ENCODE results near the gene PROSER2.

Gene PROSER2

DNA sequence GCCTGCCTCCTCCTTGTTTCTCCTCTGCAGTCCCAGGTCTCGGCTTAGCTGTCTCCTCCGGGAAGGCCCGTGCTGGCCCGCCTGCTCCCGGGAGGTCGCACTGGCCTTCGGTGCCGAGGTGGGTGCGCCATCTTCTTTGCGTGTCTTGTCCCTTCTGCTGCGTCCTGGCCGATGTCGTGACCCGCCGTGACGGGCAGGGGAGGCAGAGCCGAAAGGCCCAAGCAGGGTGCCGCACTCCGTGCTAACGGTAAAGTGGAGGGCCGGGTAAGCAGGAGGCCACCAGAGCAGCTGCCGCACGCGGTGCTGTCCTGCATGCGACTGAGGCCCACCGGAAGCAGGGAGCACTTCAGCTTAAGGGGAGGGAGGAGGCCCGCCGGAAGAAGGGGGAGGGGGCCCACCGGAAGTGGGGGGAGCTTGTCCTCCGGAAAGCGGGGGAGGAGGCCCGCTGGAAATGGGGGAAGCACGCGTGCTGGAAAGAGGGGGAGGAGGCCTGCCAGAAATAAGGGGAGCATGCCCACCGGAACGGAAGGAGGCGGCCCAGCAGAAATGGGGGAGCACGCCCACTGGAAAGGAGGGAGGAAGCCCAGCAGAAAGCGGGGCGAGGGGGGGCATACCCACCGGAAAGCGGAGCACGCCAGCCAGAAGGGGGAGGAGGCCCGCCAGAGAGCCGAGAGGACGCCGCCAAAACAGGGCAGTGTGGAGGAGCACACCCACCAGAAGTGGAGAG, 71.4 kb downstream of the PROSER2 start:
- Mint-ChIP-seq H3K9me3 (no peaks in the 10 kb centered on the region), H3K27me3 (ENCODE audit: low read depth, poor library complexity) (peaks cover 3% of the 10 kb centered on the region), H3K4me3 (no peak overlapping the region), H3K36me3 (ENCODE audit: low read depth) (no peaks in the 10 kb centered on the region), H3K27ac (no peak overlapping the region), H3K4me1 (peaks cover 13% of the 10 kb centered on the region)
- TF ChIP-seq, protein P1, sequence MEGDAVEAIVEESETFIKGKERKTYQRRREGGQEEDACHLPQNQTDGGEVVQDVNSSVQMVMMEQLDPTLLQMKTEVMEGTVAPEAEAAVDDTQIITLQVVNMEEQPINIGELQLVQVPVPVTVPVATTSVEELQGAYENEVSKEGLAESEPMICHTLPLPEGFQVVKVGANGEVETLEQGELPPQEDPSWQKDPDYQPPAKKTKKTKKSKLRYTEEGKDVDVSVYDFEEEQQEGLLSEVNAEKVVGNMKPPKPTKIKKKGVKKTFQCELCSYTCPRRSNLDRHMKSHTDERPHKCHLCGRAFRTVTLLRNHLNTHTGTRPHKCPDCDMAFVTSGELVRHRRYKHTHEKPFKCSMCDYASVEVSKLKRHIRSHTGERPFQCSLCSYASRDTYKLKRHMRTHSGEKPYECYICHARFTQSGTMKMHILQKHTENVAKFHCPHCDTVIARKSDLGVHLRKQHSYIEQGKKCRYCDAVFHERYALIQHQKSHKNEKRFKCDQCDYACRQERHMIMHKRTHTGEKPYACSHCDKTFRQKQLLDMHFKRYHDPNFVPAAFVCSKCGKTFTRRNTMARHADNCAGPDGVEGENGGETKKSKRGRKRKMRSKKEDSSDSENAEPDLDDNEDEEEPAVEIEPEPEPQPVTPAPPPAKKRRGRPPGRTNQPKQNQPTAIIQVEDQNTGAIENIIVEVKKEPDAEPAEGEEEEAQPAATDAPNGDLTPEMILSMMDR (IDR thresholded peaks at IDR 0.05): no peak
- DNase-seq: no peak

DNA sequence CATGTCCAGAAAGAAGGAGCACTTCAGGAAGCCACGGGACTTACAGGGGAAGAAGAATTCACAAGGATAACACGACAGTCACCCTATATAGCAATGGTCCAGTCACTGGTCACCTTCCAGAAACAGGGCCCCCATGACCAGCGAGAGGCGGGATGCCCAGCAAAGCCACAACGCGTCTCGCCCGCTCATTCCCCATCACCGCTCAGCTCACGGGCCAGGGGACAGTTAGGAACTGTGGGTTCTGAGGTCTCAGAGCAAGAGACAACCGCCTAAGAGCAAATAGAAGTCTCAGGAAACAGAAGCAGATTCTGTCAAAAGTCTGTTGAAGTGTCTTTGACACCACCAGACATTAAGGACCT, 71.9 kb downstream of the PROSER2 start:
- no peak for DNase-seq
- TF ChIP-seq, protein P1 (IDR thresholded peaks at IDR 0.05): no peak
- Mint-ChIP-seq H3K27ac (no peak overlapping the region), H3K4me1 (peaks cover 13% of the 10 kb centered on the region), H3K9me3 (no peaks in the 10 kb centered on the region), H3K36me3 (ENCODE audit: low read depth) (no peaks in the 10 kb centered on the region), H3K27me3 (ENCODE audit: low read depth, poor library complexity) (peaks cover 3% of the 10 kb centered on the region), H3K4me3 (no peak overlapping the region)

DNA sequence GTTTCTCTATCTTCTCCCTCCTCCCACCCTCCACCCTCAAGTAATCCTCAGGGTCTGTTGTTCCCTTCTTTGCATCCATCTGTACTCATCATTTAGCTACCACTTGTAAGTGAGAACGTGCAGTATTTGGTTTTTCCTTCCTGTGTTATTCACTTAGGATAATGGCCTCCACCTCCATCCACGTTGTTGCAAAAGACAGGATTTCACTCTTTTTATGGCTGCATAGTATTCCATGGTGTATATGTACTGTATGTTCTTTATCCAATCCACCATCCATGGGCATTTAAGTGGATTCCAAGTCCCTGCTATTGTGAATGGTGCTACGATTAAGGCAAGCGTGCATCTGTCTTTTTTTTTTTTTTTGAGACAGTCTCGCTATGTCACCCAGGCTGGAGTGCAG, 72.4 kb downstream of the PROSER2 start:
- H3K27me3 Mint-ChIP-seq (ENCODE audit: low read depth, poor library complexity): peaks cover 3% of the 10 kb centered on the region
- no peaks in the 10 kb centered on the region for H3K36me3 Mint-ChIP-seq (ENCODE audit: low read depth)
- TF ChIP-seq, protein P1 (IDR thresholded peaks at IDR 0.05): no peak

DNA sequence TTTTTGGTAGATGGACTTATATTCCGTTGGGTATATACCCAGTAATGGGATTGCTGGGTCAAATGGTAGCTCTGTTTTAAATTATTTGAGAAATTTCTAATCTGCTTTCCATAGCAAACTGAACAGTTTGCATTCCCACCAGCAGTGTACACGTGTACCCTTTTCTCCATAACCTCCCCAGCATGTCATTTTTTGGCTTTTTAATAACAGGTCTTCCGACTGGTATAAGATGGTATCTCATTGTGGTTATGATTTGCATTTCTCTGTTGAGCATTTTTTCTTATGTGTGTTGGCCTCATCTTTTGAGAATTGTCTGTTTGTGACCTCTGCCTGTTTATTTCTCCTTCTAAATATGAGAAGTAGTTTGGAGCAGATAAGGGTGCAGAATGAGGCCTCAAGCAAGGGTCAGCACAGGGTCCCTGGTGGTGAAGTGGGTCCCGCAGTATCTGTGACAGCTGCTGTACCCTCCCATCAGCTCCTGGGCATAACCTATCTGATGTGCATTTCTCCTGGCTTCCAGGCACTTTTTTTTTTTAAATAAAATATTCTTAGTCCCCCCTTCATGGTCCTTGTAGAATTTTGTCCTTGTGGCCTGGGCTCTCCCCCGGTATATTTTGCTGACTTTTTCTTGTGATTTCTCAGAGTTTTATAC, 73.5 kb downstream of the PROSER2 start:
- peaks cover 3% of the 10 kb centered on the region for H3K27me3 Mint-ChIP-seq (ENCODE audit: low read depth, poor library complexity)
- peaks cover 16% of the 10 kb centered on the region for H3K4me1 Mint-ChIP-seq
- TF ChIP-seq, protein P1 (IDR thresholded peaks at IDR 0.05): no peak
- H3K27ac Mint-ChIP-seq: no peak overlapping the region
- no peak for DNase-seq
- no peak overlapping the region for H3K4me3 Mint-ChIP-seq
- H3K9me3 Mint-ChIP-seq: no peaks in the 10 kb centered on the region
- no peaks in the 10 kb centered on the region for H3K36me3 Mint-ChIP-seq (ENCODE audit: low read depth)

More for the DNA sequence above, 72.4 kb downstream of the PROSER2 start:
- Mint-ChIP-seq H3K4me1 (peaks cover 13% of the 10 kb centered on the region), H3K4me3 (no peak overlapping the region), H3K27ac (no peak overlapping the region), H3K9me3 (no peaks in the 10 kb centered on the region)
- DNase-seq: no peak

DNA sequence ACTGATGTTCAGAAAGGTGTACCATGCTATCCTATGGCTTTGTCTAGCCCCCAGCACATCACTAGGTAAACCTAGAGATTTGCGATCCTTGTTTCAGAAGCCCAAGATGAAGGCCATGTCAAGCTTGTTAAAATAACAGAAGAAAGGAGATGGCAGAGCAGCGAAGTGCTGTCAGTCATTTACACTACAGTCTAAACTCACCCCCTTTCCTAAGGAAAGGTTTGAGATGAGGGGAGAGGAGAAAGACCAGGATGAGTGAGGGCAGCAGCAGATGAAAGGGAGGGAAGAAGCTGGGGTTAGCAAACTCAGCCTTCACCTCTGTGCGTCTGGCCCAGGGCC, 74.8 kb downstream of the PROSER2 start:
- Mint-ChIP-seq H3K27me3 (ENCODE audit: low read depth, poor library complexity) (peaks cover 9% of the 10 kb centered on the region), H3K4me1 (peaks cover 24% of the 10 kb centered on the region), H3K9me3 (no peaks in the 10 kb centered on the region), H3K36me3 (ENCODE audit: low read depth) (no peaks in the 10 kb centered on the region), H3K27ac (no peak overlapping the region), H3K4me3 (no peak overlapping the region)
- TF ChIP-seq, protein P1 (IDR thresholded peaks at IDR 0.05): no peak
- DNase-seq: no peak
